PC-9 (cell line): Measurements from ENCODE around the gene URGCP. TPM values are rescaled to one million over a fixed set of nuclear protein-coding genes. Genes with fewer than 3 reads are reported as not detected.

Experiments
- BruUV-seq: library from RNA; stranded (reverse); fragments of 400-500 nt; replicated peaks from 2 replicates; lab custom pipeline; 2021; lab: Mats Ljungman, UMichigan
- CTCF ChIA-PET: fragments of 300-600 bp; sonication (Branson Sonifier 250); formaldehyde crosslinking; loops from one replicate; lab custom pipeline; 2022; ENCODE audit warnings: antibody characterized with exemption; lab: Charles Lee
- POLR2A ChIA-PET: fragments of 300-600 bp; sonication (Branson Sonifier 250); formaldehyde crosslinking; loops from one replicate; lab custom pipeline; 2022; ENCODE audit warnings: antibody characterized with exemption; ENCODE audit not compliant: unreplicated experiment; lab: Charles Lee
- DNase-seq, 2 experiments: peaks; one replicate each; pipeline versions ENCODE4 v3.0.0 to v3.0.0-alpha.2; 2015 to 2022; ENCODE audit warnings: mixed read lengths in 1 of 2
- H2AFZ ChIP-seq: fragments of 200-600 bp; sonication (generic); 2 replicates; pipeline ENCODE4 v1.8.1; 2017; ENCODE audit warnings: antibody characterized with exemption
- H3F3A ChIP-seq: fragments of 200-600 bp; sonication (generic); 2 replicates; pipeline ENCODE4 v1.8.1; 2017; ENCODE audit warnings: antibody characterized with exemption, mild to moderate bottlenecking, low read depth; ENCODE audit not compliant: insufficient read depth
- H3K27ac ChIP-seq: fragments of 200-600 bp; sonication (generic); 2 replicates; pipeline ENCODE4 v1.6.1; 2016; ENCODE audit warnings: mixed run types
- H3K27me3 ChIP-seq: fragments of 200-600 bp; sonication (generic); 2 replicates; pipeline ENCODE4 v1.6.1; 2016; ENCODE audit warnings: low read depth, mixed run types; ENCODE audit not compliant: insufficient read depth
- H3K36me3 ChIP-seq: fragments of 200-600 bp; sonication (generic); 2 replicates; pipeline ENCODE4 v1.6.1; 2016; ENCODE audit warnings: low read depth, mixed run types
- H3K4me1 ChIP-seq: fragments of 200-600 bp; sonication (generic); replicated peaks from 2 replicates; pipeline ENCODE4 v1.6.1; 2016; ENCODE audit warnings: mixed run types; ENCODE audit not compliant: insufficient read depth
- H3K4me2 ChIP-seq: fragments of 200-600 bp; sonication (generic); 2 replicates; pipeline ENCODE4 v1.6.1; 2017; ENCODE audit warnings: mixed run types
- H3K4me3 ChIP-seq: fragments of 200-600 bp; sonication (generic); 2 replicates; pipeline ENCODE4 v1.6.1; 2016; ENCODE audit warnings: mixed run types
- H3K79me2 ChIP-seq: fragments of 200-600 bp; sonication (generic); 2 replicates; pipeline ENCODE4 v1.6.1; 2017; ENCODE audit warnings: low read depth, mixed run types
- H3K9me2 ChIP-seq: fragments of 200-600 bp; sonication (generic); 2 replicates; pipeline ENCODE4 v1.8.1; 2017; ENCODE audit warnings: mild to moderate bottlenecking; ENCODE audit not compliant: insufficient read depth
- H3K9me3 ChIP-seq: fragments of 200-600 bp; sonication (generic); 2 replicates; pipeline ENCODE4 v1.8.1; 2016; ENCODE audit warnings: low read depth; ENCODE audit not compliant: insufficient read depth
- H4K20me1 ChIP-seq: fragments of 200-600 bp; sonication (generic); 2 replicates; pipeline ENCODE4 v1.8.1; 2017; ENCODE audit not compliant: insufficient read depth
- EZH2 ChIP-seq: fragments of 200-600 bp; sonication (generic); IDR thresholded peaks from 2 replicates; pipeline ENCODE4 v1.8.0; 2017; ENCODE audit warnings: antibody characterized with exemption, low read depth
- intact Hi-C: fragments of 100-400 bp; cut with micrococcal nuclease; formaldehyde crosslinking; loops from one replicate; pipeline ENCODE4 v1.10.0; 2022; ENCODE audit not compliant: unreplicated experiment
- total RNA-seq: library from RNA; stranded (reverse); gene quantifications from 2 replicates; pipeline ENCODE4 v1.2.3, GENCODE V29; 2021
- TF ChIP-seq, protein P1 (sequence below): fragments of 200-600 bp; sonication (generic); conservative IDR thresholded peaks from 2 replicates; pipeline ENCODE4 v1.6.1; 2017; ENCODE audit warnings: mixed run types, antibody characterized with exemption, mild to moderate bottlenecking, moderate library complexity

The URGCP gene
- total RNA-seq, 1 experiment from 2014 or later: 49.5 TPM

DNA sequence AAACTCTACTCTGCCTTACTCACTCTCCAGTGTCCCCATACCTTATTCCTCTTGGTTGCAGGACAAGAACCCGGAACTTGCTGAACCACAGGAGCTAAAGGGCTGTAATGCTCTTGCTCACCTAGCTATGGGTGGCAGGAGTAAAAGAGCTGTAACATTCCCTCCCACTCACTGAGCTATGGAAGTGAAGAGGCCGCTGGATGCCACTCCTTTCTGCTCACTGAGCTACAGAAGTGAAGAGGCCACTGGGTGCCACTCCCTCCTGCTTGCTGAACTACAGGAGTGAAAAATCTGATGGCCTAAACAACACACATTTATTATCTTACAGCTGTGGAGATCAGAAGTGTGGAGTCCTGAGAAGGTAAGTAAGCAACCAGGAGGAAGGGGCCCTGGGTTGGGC lies 54.6 kb downstream of the URGCP start:
- BruUV-seq: no TSS peak
- ChIA-PET CTCF (interaction anchor here (0.6 kb wide), 1 partner anchor 368 kb away, joined by 5 read pairs; no protein-coding TSS in a partner anchor), POLR2A (interaction anchor here (0.6 to 0.7 kb wide), 2 partner anchors 123 to 163 kb away, joined by 6 to 9 read pairs; partner anchors contain the start of gene COA1)
- TF ChIP-seq, protein P1, sequence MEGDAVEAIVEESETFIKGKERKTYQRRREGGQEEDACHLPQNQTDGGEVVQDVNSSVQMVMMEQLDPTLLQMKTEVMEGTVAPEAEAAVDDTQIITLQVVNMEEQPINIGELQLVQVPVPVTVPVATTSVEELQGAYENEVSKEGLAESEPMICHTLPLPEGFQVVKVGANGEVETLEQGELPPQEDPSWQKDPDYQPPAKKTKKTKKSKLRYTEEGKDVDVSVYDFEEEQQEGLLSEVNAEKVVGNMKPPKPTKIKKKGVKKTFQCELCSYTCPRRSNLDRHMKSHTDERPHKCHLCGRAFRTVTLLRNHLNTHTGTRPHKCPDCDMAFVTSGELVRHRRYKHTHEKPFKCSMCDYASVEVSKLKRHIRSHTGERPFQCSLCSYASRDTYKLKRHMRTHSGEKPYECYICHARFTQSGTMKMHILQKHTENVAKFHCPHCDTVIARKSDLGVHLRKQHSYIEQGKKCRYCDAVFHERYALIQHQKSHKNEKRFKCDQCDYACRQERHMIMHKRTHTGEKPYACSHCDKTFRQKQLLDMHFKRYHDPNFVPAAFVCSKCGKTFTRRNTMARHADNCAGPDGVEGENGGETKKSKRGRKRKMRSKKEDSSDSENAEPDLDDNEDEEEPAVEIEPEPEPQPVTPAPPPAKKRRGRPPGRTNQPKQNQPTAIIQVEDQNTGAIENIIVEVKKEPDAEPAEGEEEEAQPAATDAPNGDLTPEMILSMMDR: no peak
- TF ChIP-seq EZH2: no peak
- no peaks in the 10 kb centered on the region for H4K20me1 ChIP-seq
- H3K79me2 ChIP-seq: no peaks in the 10 kb centered on the region
- H2AFZ ChIP-seq: no peak overlapping the region
- no peak overlapping the region for H3K4me2 ChIP-seq
- H3F3A ChIP-seq: no peaks in the 10 kb centered on the region
- no peaks in the 10 kb centered on the region for H3K9me3 ChIP-seq
- H3K4me3 ChIP-seq: no peak overlapping the region
- H3K27me3 ChIP-seq: no peaks in the 10 kb centered on the region
- H3K9me2 ChIP-seq: no peaks in the 10 kb centered on the region
- no peak for DNase-seq
- intact Hi-C loops: no loop called here
- no peaks in the 10 kb centered on the region for H3K4me1 ChIP-seq
- H3K36me3 ChIP-seq: no peaks in the 10 kb centered on the region
- H3K27ac ChIP-seq: no peak overlapping the region

DNA sequence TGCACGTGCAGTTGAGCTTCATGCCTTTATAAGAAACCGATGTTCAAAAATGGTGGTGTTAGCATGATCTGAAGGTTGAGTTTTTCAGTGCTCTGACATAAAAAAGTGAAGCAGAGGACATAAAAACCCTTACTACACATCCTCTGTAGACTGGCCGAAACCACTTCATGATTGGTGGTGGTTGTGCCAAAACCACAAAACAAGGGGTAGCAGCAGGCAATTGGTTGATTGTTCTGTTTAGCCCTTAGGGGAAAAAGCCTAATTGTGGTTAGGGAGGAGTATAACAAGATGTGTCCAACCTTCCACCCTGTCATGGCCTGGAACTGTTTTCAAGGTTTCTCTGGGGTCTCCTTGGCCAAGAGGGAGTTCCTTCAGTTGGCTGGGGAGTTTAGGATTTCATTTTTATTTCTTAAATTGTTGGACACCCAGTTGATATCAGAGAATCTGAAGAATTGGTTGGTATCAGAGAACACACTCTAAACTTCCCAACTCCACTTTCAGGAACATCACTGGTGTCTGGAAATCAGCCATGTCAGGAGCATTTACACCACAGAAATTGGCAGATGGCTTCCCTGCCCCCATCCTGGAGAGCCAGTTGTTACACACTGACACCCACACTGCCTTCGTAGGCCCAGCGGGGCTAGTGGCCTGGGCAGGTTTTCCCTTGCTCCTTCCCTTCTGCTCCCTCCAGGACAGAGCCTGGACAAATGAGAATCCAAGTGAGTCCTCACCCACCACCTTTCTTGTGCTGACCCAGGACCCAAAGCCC lies 55.9 kb downstream of the URGCP start:
- Histone ChIP-seq H3K9me2 (no peaks in the 10 kb centered on the region), H3K4me3 (no peak overlapping the region), H4K20me1 (no peaks in the 10 kb centered on the region), H3K79me2 (no peaks in the 10 kb centered on the region), H2AFZ (no peak overlapping the region), H3K27me3 (no peaks in the 10 kb centered on the region), H3K9me3 (no peaks in the 10 kb centered on the region), H3K27ac (no peak overlapping the region), H3K4me1 (no peaks in the 10 kb centered on the region), H3K4me2 (no peak overlapping the region), H3F3A (no peaks in the 10 kb centered on the region), H3K36me3 (no peaks in the 10 kb centered on the region)
- no TSS peak for BruUV-seq
- ChIA-PET CTCF (no interaction called here), POLR2A (no interaction called here)
- DNase-seq: no peak
- TF ChIP-seq EZH2: no peak
- intact Hi-C loops: no loop called here

DNA sequence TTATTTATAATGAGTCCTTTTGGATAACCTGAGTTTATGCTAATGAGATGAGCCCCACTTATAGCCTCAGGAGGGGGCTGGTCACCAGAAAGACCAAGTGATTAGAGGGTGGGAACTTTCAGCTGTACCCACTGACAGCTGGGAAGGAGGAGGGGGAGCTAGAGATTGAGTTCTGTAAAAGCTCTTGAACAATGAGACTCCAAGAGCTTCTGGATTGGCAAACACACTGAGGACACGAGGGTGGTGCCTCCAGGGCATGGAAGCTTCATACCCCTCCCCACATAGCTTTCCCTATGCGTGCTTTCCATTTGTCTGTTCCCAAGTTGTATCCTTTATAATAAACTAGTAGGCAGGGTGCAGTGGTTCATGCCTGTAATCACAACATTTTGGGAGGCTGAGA lies 57.3 kb downstream of the URGCP start:
- intact Hi-C loops: loop anchor here (2.0 kb wide), 1 partner anchor 20 kb away; the partner anchor contains the start of gene MRPS24
- no peak overlapping the region for H3K27ac ChIP-seq
- H3K4me2 ChIP-seq: no peak overlapping the region
- H3F3A ChIP-seq: no peaks in the 10 kb centered on the region
- no peak overlapping the region for H2AFZ ChIP-seq
- DNase-seq: no peak
- ChIA-PET CTCF (no interaction called here), POLR2A (no interaction called here)
- TF ChIP-seq, protein P1: no peak
- no peak for TF ChIP-seq EZH2
- H3K9me3 ChIP-seq: no peaks in the 10 kb centered on the region
- no peaks in the 10 kb centered on the region for H4K20me1 ChIP-seq
- H3K4me3 ChIP-seq: no peak overlapping the region
- BruUV-seq: no TSS peak
- no peaks in the 10 kb centered on the region for H3K4me1 ChIP-seq
- H3K9me2 ChIP-seq: no peaks in the 10 kb centered on the region
- no peaks in the 10 kb centered on the region for H3K36me3 ChIP-seq
- no peaks in the 10 kb centered on the region for H3K79me2 ChIP-seq
- no peaks in the 10 kb centered on the region for H3K27me3 ChIP-seq
